CD4-positive, alpha-beta T cell treated with Interleukin-17A for 4 hours (primary cell): ENCODE results near the gene WDR75.

Source experiments
- DNase-seq: peaks from one replicate; pipeline ENCODE4 v3.0.0-alpha.2; 2020; ENCODE audit warnings: mixed read lengths

WDR75 gene

DNA sequence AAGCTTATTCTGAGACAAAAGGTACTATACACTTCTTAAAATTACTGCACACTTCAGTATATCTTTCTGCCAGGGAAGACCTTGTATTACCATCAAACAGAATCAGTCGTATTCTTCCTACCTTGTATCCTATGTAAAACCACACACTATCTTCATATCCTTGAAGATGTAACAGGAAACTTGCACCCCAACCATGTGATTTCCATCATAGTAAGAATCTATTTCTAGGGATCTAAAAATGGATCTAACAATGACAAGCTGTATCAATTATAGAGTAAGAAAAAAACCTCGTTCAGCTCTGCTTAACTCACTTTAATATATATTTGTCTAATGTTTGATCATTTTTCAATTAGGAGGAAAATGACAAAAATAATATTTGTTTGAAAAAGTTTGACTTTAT is 60.2 kb downstream of the WDR75 start:
- DNase-seq, result no peak

- DNase-seq, result no peak
Measured at GRCh38 chr2:189502714-189503113, 61.4 kb downstream of the WDR75 start.

DNA sequence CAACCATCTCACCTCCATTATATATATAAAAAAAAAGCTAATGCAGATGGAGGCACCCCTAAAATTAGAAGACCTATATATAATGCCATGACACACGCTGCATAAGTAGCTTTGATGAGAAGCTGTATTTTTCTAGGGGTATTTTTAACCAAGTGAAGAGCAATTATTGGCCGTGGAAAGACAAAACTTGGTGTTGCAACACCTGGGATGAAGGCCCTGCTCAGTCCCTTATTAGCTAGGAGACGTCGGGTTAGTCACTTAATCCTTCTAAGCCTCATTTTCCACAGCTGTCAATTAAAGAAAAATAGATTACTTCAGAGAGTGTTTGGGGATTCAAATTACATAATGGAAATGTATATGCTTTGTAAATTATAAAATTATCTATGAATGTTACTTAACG is 63.0 kb downstream of the WDR75 start:
- DNase-seq, result no peak

DNA sequence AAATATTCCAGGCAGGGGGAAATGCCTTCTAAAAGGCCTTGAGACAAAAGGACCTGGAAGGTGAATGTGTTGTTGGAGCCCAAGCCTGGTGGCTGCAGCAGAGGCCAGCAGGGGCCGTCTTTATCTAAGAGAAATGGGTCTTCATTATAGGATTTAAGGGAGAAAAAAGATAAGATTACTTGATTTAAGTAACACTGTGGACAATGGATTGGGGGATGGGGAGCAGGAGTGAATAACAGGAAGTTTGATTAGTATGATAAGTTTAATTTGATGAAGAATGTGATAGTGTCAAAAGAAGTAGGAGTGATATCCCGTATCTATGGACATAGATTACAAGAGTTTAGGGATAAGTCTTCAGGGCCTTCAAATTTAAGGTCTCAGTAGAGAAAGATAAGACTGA is 64.2 kb downstream of the WDR75 start:
- DNase-seq, result no peak

DNA sequence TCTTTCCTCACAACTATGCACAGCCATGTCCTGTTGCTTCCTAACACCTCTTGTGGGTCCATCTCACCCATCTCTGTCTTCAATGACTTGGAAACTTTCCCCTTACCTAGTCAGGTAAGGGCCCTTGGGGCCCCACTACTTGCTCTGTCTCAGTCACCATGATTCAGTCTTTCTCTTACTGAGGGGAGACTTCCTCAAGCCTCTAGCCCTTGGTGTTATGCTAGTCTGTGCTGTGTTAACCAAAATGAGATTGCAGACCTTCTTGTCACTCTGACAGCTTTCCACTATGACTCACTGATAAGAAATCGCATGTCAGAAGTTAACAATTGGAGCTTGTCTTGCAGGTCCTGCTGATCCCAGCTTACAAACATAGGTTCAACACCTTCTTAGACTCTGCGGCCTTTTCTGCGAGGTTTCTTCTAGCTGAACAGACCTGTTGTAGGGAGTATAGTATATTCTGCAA is 65.3 kb downstream of the WDR75 start:
- no peak for DNase-seq

- no peak for DNase-seq
Measured at GRCh38 chr2:189511210-189511959, 70.1 kb downstream of the WDR75 start.

GRCh38 chr2:189511960-189512319 is 70.7 kb downstream of the WDR75 start:
- DNase-seq, result no peak

GRCh38 chr2:189512879-189513278 is 71.6 kb downstream of the WDR75 start:
- DNase-seq, result no peak

GRCh38 chr2:189514104-189514503 is 72.8 kb downstream of the WDR75 start:
- DNase-seq, result no peak

DNA sequence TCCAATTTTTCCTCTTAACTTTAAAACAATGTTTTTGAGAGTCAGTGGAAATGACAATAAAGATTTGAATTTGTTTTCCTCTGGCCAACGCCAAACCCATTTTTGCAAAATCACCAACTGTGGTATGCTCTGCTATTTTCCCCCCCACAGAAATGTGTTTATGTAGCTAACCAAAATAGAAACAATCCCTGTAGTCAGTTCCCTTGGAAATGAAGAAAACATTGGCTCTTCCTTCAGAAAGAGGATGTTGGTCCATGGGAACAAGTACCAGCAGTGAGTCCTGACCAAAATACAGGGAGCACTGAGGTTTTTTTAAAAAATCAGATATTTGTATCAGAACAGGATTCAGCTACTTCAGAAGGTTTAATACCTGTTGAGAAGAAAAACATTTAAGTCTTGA is 74.0 kb downstream of the WDR75 start:
- no peak for DNase-seq

- DNase-seq, result no peak
Measured at GRCh38 chr2:189516546-189516945, 75.3 kb downstream of the WDR75 start.

- DNase-seq, result no peak
Measured at GRCh38 chr2:189517847-189518535, 76.7 kb downstream of the WDR75 start.

DNA sequence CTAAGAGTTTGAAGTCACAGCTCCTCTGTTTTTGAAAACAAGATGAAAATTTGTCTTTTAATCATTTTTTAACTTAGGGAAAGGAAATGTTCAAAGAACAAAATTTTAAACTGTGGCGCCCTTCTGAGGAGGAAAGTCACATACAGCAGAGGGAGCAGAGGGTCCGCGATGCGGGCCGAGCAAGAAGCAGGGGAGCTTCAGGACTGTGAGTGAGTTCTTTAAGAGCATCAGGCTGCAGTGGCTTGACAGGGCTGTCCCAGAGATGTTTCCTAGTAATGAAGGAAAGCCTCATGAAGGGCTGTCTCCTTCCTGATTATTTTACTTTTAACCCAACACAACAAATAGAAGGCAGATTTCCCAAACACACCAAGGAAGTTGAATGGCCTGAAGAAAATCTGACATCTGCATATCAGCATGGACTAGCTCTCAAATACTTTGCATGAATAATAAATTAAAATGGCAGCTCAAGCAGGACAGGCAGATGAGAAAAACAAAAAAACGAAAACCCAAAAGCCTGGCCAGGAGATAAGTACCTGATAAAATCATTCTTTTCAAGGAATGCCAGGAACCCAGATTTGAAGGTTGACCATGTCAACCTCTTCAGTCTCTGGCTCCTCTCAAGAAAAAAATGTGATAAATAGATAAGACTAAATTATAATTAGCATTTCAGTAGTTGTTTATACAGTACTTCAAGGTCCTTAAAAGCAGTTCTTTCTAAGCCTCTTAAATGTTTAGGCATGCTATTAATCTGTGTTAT is 78.5 kb downstream of the WDR75 start:
- no peak for DNase-seq

DNA sequence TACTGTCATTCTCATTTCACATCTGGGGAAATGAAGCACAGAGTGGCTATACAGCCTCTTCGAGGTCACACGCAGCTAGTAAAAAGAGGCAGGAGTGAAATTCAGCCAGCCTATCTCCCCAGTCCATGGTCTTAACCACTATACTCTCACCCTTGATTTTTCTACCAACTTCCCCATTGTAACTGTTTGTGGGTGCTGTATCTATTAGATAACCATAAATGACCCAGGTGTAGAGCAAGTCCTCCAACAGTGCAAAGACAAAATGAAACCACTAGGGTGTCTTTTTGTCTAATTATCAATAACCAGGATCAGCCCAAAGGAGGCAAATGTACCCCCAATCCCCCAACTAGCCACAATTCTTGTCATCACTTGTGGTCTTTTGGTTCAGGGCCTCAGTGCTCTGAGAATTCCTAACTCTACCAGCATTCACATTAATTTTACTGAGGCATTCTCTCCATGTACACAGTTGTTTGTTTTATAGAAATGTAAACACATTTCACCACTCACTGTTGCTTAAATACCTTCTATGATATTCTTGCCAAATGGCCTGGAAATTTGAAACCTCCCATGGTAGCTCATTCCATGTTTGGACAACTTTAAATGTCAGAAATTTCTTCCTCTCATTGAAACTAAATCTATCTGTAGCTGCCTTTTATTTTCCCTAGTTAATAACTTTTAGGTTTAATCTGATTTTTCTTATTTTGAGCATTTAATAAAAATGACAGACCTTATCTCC is 80.6 kb downstream of the WDR75 start:
- no peak for DNase-seq

- no peak for DNase-seq
Measured at GRCh38 chr2:189522435-189523151, 81.3 kb downstream of the WDR75 start.

DNA sequence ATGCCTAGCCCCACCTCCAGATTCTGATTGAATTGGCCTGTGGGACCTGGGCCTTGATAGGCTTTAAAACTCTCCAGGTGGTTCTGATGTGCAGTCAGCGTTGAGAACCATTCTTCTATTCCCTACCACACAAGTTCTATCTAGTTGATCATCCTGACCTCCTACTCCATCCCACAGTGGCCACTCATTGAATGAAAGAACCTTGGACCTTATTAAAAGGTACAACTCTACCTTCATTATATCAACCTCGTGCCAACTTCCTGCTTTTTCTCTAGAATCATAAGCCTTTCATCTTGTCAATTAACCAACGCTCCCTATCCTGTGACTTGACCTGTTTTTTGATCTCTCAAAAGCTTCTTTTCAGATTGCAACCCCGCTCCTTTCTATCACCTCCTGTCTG is 83.5 kb downstream of the WDR75 start:
- DNase-seq, result no peak
